ENCODE measurements around the gene TECPR2.

TECPR2 gene

GRCh38 chr14:102445066-102445465 is 82.3 kb downstream of the TECPR2 start:
- Histone ChIP-seq H3K9me3 (ENCODE audit: control insufficient read depth in 2 of 2, low read length in 2 of 2) (no peaks in the 10 kb centered on the region), H3K4me1 (ENCODE audit: control insufficient read depth, insufficient read depth, low read length) (no peaks in the 10 kb centered on the region), H3K36me3 (ENCODE audit: control insufficient read depth in 2 of 2, insufficient read depth in 2 of 2, low read length in 2 of 2) (peaks cover 36 to 61% of the 10 kb centered on the region in 2 donors), H3K27me3 (ENCODE audit: control insufficient read depth in 1 of 2, insufficient read depth in 2 of 2, low read length in 2 of 2) (no peaks in the 10 kb centered on the region), H3K27ac (ENCODE audit: low read length) (no peak overlapping the region), H3K9ac (ENCODE audit: low read length in 2 of 2) (no peak overlapping the region), H3K4me3 (ENCODE audit: low read length in 2 of 2) (no peak overlapping the region)

GRCh38 chr14:102445641-102446040 is 82.9 kb downstream of the TECPR2 start:
- no peak overlapping the region for H3K27ac ChIP-seq (ENCODE audit: low read length)
- H3K9me3 ChIP-seq (ENCODE audit: control insufficient read depth in 2 of 2, low read length in 2 of 2), result no peaks in the 10 kb centered on the region
- H3K4me1 ChIP-seq (ENCODE audit: control insufficient read depth, insufficient read depth, low read length), result no peaks in the 10 kb centered on the region
- no peak overlapping the region for H3K4me3 ChIP-seq (ENCODE audit: low read length in 2 of 2)
- no peak overlapping the region for H3K9ac ChIP-seq (ENCODE audit: low read length in 2 of 2)
- H3K27me3 ChIP-seq (ENCODE audit: control insufficient read depth in 1 of 2, insufficient read depth in 2 of 2, low read length in 2 of 2), result no peaks in the 10 kb centered on the region
- H3K36me3 ChIP-seq (ENCODE audit: control insufficient read depth in 2 of 2, insufficient read depth in 2 of 2, low read length in 2 of 2), result peaks cover 39 to 63% of the 10 kb centered on the region in 2 donors

- peaks cover 41 to 56% of the 10 kb centered on the region in 2 donors for H3K36me3 ChIP-seq (ENCODE audit: control insufficient read depth in 2 of 2, insufficient read depth in 2 of 2, low read length in 2 of 2)
- no peak overlapping the region for H3K27ac ChIP-seq (ENCODE audit: low read length)
- no peak overlapping the region for H3K9ac ChIP-seq (ENCODE audit: low read length in 2 of 2)
Measured at GRCh38 chr14:102450206-102451063, 87.7 kb downstream of the TECPR2 start.

GRCh38 chr14:102451064-102451352 is 88.3 kb downstream of the TECPR2 start:
- H3K27me3 ChIP-seq (ENCODE audit: control insufficient read depth in 1 of 2, insufficient read depth in 2 of 2, low read length in 2 of 2), result no peaks in the 10 kb centered on the region
- H3K4me3 ChIP-seq (ENCODE audit: low read length in 2 of 2), result no peak overlapping the region
- no peaks in the 10 kb centered on the region for H3K4me1 ChIP-seq (ENCODE audit: control insufficient read depth, insufficient read depth, low read length)
- H3K27ac ChIP-seq (ENCODE audit: low read length), result no peak overlapping the region
- no peaks in the 10 kb centered on the region for H3K9me3 ChIP-seq (ENCODE audit: control insufficient read depth in 2 of 2, low read length in 2 of 2)
- no peak overlapping the region for H3K9ac ChIP-seq (ENCODE audit: low read length in 2 of 2)
- H3K36me3 ChIP-seq (ENCODE audit: control insufficient read depth in 2 of 2, insufficient read depth in 2 of 2, low read length in 2 of 2), result peaks cover 38 to 53% of the 10 kb centered on the region in 2 donors

More at GRCh38 chr14:102450206-102451063, 87.7 kb downstream of the TECPR2 start:
- H3K4me3 ChIP-seq (ENCODE audit: low read length in 2 of 2), result no peak overlapping the region
- no peaks in the 10 kb centered on the region for H3K27me3 ChIP-seq (ENCODE audit: control insufficient read depth in 1 of 2, insufficient read depth in 2 of 2, low read length in 2 of 2)
- no peaks in the 10 kb centered on the region for H3K9me3 ChIP-seq (ENCODE audit: control insufficient read depth in 2 of 2, low read length in 2 of 2)
- H3K4me1 ChIP-seq (ENCODE audit: control insufficient read depth, insufficient read depth, low read length), result no peaks in the 10 kb centered on the region

GRCh38 chr14:102452302-102452701 is 89.6 kb downstream of the TECPR2 start:
- Histone ChIP-seq H3K9ac (ENCODE audit: low read length in 2 of 2) (no peak overlapping the region), H3K27me3 (ENCODE audit: control insufficient read depth in 1 of 2, insufficient read depth in 2 of 2, low read length in 2 of 2) (no peaks in the 10 kb centered on the region), H3K4me3 (ENCODE audit: low read length in 2 of 2) (no peak overlapping the region), H3K27ac (ENCODE audit: low read length) (no peak overlapping the region), H3K9me3 (ENCODE audit: control insufficient read depth in 2 of 2, low read length in 2 of 2) (no peaks in the 10 kb centered on the region), H3K36me3 (ENCODE audit: control insufficient read depth in 2 of 2, insufficient read depth in 2 of 2, low read length in 2 of 2) (peaks cover 34 to 55% of the 10 kb centered on the region in 2 donors), H3K4me1 (ENCODE audit: control insufficient read depth, insufficient read depth, low read length) (no peaks in the 10 kb centered on the region)

GRCh38 chr14:102454711-102455110 is 92.0 kb downstream of the TECPR2 start:
- no peak overlapping the region for H3K9ac ChIP-seq (ENCODE audit: low read length in 2 of 2)
- no peak overlapping the region for H3K4me3 ChIP-seq (ENCODE audit: low read length in 2 of 2)
- peaks cover 37 to 51% of the 10 kb centered on the region in 2 donors for H3K36me3 ChIP-seq (ENCODE audit: control insufficient read depth in 2 of 2, insufficient read depth in 2 of 2, low read length in 2 of 2)
- H3K9me3 ChIP-seq (ENCODE audit: control insufficient read depth in 2 of 2, low read length in 2 of 2), result no peaks in the 10 kb centered on the region
- H3K4me1 ChIP-seq (ENCODE audit: control insufficient read depth, insufficient read depth, low read length), result no peaks in the 10 kb centered on the region
- no peaks in the 10 kb centered on the region for H3K27me3 ChIP-seq (ENCODE audit: control insufficient read depth in 1 of 2, insufficient read depth in 2 of 2, low read length in 2 of 2)
- H3K27ac ChIP-seq (ENCODE audit: low read length), result no peak overlapping the region

GRCh38 chr14:102457509-102457908 is 94.8 kb downstream of the TECPR2 start:
- H3K27me3 ChIP-seq (ENCODE audit: control insufficient read depth in 1 of 2, insufficient read depth in 2 of 2, low read length in 2 of 2), result no peaks in the 10 kb centered on the region
- H3K9ac ChIP-seq (ENCODE audit: low read length in 2 of 2), result no peak overlapping the region
- peaks cover 4% of the 10 kb centered on the region for H3K4me1 ChIP-seq (ENCODE audit: control insufficient read depth, insufficient read depth, low read length)
- no peak overlapping the region for H3K4me3 ChIP-seq (ENCODE audit: low read length in 2 of 2)
- H3K27ac ChIP-seq (ENCODE audit: low read length), result no peak overlapping the region
- no peaks in the 10 kb centered on the region for H3K9me3 ChIP-seq (ENCODE audit: control insufficient read depth in 2 of 2, low read length in 2 of 2)
- peaks cover 16 to 25% of the 10 kb centered on the region in 2 donors for H3K36me3 ChIP-seq (ENCODE audit: control insufficient read depth in 2 of 2, insufficient read depth in 2 of 2, low read length in 2 of 2)

- Histone ChIP-seq H3K9me3 (ENCODE audit: control insufficient read depth in 2 of 2, low read length in 2 of 2) (no peaks in the 10 kb centered on the region), H3K4me3 (ENCODE audit: low read length in 2 of 2) (no peak overlapping the region), H3K4me1 (ENCODE audit: control insufficient read depth, insufficient read depth, low read length) (peaks cover 4% of the 10 kb centered on the region), H3K9ac (ENCODE audit: low read length in 2 of 2) (no peak overlapping the region), H3K27ac (ENCODE audit: low read length) (peak overlapping the region; percentile 67), H3K27me3 (ENCODE audit: control insufficient read depth in 1 of 2, insufficient read depth in 2 of 2, low read length in 2 of 2) (no peaks in the 10 kb centered on the region), H3K36me3 (ENCODE audit: control insufficient read depth in 2 of 2, insufficient read depth in 2 of 2, low read length in 2 of 2) (peaks cover 25 to 31% of the 10 kb centered on the region in 2 donors)
Measured at GRCh38 chr14:102461490-102462338, 99.0 kb downstream of the TECPR2 start.

- H3K36me3 ChIP-seq (ENCODE audit: control insufficient read depth in 2 of 2, insufficient read depth in 2 of 2, low read length in 2 of 2), result peaks cover 23 to 30% of the 10 kb centered on the region in 2 donors
Measured at GRCh38 chr14:102462391-102462790, 99.7 kb downstream of the TECPR2 start.

GRCh38 chr14:102464006-102464405 is 101.3 kb downstream of the TECPR2 start:
- no peak overlapping the region for H3K4me3 ChIP-seq (ENCODE audit: low read length in 2 of 2)
- H3K36me3 ChIP-seq (ENCODE audit: control insufficient read depth in 2 of 2, insufficient read depth in 2 of 2, low read length in 2 of 2), result peaks cover 15 to 23% of the 10 kb centered on the region in 2 donors
- H3K27me3 ChIP-seq (ENCODE audit: control insufficient read depth in 1 of 2, insufficient read depth in 2 of 2, low read length in 2 of 2), result no peaks in the 10 kb centered on the region
- H3K9me3 ChIP-seq (ENCODE audit: control insufficient read depth in 2 of 2, low read length in 2 of 2), result no peaks in the 10 kb centered on the region
- H3K9ac ChIP-seq (ENCODE audit: low read length in 2 of 2), result no peak overlapping the region
- H3K4me1 ChIP-seq (ENCODE audit: control insufficient read depth, insufficient read depth, low read length), result peaks cover 4% of the 10 kb centered on the region
- no peak overlapping the region for H3K27ac ChIP-seq (ENCODE audit: low read length)

More at GRCh38 chr14:102462391-102462790, 99.7 kb downstream of the TECPR2 start:
- Histone ChIP-seq H3K4me1 (ENCODE audit: control insufficient read depth, insufficient read depth, low read length) (peaks cover 4% of the 10 kb centered on the region), H3K9ac (ENCODE audit: low read length in 2 of 2) (no peak overlapping the region), H3K27me3 (ENCODE audit: control insufficient read depth in 1 of 2, insufficient read depth in 2 of 2, low read length in 2 of 2) (no peaks in the 10 kb centered on the region), H3K4me3 (ENCODE audit: low read length in 2 of 2) (no peak overlapping the region), H3K27ac (ENCODE audit: low read length) (no peak overlapping the region), H3K9me3 (ENCODE audit: control insufficient read depth in 2 of 2, low read length in 2 of 2) (no peaks in the 10 kb centered on the region)

Measured in stomach smooth muscle (tissue), 2 donors.